NCI-H128 (cell line): ENCODE results near the gene CD274.
"Not testable (repeated sequence)": the region's sequence is repeated elsewhere in the genome, so short reads cannot be mapped to it uniquely, and the experiment has no call there.

Experiments
- DNase-seq: peaks from one replicate; lab custom pipeline; 2025; ENCODE audit not compliant: unreplicated experiment; lab: John Stamatoyannopoulos, UW

The CD274 gene

DNA sequence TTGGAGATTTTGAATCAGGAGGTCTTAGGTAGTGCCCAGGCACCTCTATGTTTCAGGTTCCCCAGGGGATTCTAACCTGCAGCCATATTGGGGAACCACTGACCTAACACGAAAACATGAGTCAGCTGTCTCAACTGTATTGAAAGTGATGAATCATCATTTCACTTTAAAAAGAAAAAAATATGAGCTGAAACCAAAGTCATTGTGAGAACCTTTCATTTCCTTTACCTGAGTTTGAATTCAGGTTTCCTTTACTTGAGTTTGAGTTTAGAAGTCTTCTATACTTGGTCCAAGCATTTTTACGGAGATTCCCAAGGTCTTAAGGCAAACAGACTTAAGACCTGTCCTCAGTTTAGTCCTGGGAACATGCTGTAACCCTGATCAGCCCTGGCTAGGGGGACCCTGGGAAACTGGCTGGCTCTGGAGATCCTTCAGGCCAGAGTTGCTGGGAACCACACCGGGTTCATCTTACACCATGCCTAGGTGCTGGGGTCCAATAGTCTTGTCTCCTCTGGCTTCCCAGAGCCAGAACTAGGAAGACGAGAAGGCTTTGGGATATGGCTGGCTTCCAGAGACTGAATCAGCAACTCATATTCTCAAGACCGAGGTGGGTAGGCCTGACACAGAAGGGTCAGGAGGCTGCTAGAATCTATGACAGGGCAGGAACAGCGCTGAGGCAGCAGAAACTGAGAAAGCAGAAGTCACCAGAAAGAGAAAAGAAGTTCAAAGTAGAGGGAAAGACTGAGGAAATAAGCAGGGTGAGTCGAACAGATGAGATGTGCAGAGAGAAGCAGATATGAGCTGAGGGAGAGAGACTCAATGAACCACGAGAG, 43.6 kb downstream of the CD274 start:
- DNase-seq = no peak

DNA sequence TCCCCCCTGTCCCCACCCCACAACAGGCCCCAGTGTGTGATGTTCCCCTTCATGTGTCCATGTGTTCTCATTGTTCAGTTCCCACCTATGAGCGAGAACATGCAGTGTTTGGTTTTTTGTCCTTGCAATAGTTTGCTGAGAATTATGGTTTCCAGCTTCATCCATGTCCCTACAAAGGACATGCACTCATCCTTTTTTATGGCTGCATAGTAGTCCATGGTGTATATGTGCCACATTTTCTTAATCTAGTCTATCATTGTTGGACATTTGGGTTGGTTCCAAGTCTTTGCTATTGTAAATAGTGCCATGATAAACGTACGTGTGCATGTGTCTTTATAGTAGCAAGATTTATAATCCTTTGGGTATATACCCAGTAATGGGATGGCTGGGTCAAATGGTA, 44.4 kb downstream of the CD274 start:
- DNase-seq = not testable (repeated sequence)

DNA sequence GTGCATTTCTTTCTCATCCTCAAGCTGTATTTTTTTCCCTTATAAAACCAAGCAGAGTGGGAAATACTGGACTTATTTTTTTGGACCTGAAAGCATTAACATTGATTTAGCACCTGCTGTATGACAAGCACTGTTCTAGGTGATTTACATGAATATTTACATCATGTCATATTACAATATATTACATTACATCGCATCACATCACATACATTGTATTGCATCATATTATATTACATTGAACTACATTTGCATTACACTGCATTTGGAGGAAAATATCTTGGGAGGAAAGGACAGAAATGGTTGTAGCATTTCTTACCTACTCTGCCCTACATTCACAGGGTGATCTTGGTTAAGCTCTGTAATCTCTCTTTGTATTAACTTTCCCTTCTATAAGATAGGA, 48.8 kb downstream of the CD274 start:
- no peak for DNase-seq

DNA sequence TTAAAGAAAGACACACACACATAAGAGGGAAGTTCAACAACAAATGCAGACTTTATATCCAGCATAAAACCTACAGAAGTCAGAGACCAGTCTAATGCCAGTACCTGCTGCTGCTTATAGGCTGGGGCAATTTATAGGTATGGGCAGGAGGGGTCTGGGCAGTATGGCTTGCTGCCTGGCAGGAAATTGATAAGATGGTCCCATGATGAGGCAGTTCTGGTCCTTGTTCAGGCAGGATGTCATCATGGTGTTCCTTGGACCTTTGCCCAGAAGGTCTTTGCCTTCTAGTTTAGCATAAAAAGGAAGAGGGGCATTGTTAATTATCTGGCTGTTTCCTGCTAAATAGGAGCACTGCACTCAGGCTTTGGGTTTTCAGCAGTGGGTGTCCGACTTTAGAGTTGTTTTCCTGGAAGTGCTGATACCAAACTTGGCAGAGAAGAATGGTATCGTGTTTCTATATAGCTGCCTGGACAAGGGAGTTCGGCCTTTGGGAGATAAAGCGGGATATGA, 49.6 kb downstream of the CD274 start:
- DNase-seq = no peak

DNA sequence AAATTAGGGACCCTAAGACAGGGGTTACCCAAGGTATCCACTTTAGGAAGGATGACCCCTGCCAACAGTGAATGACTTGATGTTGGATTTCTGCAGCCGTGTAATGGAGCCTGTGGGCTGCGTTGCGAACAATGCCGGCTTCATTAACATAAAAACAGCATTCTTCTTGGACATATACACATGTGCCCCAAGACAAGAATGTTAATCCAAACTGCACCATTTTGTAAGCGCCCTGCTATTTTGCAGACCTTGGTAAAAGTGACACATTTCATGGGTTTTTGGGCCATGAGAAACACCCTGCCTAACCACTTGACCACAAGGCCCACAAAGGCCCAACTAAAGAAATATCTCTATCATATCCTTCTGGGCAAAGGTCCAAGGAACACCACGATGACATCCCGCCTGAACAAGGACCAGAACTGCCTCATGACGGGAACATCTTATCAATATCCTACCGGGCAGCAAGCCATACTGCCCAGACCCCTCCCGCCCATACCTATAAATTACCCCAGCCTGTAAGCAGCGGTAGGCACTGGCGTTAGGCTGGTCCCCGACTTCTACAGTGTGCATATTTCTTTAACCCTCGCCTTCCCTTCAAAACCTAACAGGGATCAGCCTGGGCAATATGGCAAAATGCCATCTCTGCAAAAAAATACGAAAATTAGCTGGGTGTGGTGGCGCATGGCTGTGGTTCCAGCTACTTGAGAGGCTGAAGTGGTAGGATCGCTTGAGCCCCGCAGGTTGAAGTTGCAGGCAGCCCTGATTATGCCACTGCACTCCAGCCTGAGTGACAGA, 50.3 kb downstream of the CD274 start:
- no peak for DNase-seq

DNA sequence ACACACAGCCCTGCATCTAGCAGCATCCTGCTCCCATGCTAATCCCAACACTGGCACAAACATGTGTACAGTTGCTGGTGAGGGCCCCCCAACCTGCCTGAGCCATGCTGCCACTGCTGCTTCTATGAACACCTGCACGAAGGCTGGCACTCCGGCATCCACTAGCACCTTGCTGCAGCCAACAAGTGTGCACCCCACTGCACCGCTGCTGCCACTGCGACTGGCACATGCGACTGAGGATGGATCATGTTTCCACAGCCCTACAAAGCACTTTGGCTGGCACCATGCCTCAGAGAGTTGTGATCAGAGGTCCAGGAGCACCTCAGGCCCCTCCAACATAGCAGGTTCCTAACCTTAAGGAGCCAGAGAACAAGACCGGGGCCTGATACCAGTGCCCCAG, 52.2 kb downstream of the CD274 start:
- no peak for DNase-seq

DNA sequence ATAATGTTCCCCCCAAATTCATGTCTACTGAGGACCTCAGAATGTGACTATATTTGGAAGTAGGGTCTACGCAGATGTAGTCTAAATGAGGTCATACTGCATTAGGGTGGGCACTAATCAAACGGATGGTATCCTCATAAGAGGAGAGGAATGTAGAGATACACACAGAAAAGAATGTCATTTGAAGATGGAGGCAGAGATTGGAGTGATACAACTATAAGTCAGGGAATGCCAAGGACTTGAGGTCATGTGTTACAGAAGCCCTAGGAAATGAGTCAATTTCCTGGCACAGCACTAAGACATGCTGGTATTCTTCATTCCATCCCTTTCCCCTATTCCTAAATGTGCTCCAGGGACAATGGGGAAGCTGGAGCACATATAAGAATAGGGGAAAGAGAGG, 59.2 kb downstream of the CD274 start:
- DNase-seq = no peak

DNA sequence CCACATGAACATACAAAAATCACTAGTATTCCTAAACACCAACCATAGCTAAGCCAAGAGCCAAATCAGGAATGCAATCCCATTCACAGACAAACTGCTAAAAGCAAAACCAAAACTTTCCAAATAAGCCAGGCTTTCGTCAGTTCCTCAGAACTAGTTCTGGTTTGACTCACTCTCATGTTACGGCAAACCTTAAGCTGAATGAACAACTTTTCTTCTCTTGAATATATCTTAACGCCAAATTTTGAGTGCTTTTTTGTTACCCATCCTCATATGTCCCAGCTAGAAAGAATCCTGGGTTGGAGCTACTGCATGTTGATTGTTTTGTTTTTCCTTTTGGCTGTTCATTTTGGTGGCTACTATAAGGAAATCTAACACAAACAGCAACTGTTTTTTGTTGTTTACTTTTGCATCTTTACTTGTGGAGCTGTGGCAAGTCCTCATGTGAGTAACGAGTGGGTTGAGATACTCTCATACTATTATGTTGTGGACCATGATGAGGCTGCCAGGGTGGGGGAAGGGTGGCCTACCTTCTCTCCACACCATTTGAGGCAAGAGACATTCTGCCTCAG, 60.1 kb downstream of the CD274 start, which contains the start of gene PDCD1LG2:
Gene PDCD1LG2 (plus strand): TSS at position 172 of the 572 bp plus-strand sequence. CDS start 12,016 bp downstream, outside the sequence.
- DNase-seq = no peak

DNA sequence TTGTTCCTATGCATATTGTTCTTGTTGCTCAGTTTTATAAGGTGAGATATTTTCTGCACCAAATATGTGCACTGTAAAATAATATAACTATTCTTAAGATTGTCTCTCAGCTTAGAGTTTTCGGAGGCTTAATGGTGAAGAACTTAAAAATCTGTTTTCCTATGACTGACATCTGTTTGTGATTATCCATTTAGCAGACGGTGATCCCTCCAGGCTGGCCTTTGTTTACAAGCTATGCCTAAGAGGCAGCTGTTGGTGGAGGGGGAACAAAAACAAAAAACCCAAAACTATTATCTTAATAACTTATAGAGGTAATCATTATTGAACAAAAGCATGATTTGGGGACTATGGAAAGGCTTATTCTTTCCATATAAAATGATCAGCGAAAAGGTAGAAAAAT, 60.6 kb downstream of the CD274 start:
- no peak for DNase-seq

DNA sequence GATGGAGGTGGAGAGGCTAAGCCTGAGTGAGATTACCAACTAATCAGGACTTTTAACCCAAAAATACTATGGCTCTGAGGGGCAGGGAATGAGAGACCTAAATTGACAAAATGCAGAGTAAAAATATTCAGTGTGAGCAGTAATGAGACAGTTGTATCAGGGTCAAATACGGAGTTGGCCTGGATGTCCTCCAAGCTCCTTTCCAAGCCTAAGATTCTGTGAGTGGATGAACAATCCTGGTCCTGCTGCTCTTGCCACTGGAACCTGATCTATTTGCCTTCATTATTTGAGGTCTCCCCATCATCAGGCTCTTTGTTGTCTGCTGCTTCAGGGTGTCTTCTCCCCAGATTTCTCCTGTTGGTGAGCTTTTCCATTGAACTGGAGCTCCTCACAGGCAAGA, 61.1 kb downstream of the CD274 start:
- no peak for DNase-seq

DNA sequence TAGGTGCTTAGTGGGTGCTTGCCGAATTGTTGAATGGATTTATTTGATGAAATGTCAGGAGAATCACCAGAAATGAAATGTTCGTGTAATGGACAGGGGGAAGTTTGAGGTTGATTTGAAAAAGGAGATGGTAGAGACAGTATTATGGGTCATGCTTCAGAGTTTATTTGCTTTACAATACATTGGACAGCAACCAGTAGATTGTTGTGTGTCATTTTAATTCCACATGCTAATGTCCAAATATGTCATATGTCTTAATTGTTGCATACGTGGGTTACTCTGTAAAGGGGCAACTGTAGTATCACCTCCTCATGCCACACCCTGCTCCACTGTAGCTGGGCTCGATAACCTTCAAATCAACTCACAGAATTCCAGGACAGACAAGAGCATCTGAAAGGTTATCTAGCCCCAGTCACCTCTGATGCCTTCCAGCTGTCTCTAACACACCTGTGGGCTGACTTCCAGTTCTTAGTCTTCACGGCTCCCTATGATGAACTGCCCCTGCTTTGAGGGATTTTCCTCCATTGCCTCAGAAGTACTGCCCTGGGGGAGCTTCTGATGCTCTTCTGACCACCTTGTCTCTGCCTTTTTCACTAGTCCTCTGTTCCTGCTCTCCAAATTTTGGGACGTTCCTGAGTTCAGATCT, 61.7 kb downstream of the CD274 start:
- no peak for DNase-seq

DNA sequence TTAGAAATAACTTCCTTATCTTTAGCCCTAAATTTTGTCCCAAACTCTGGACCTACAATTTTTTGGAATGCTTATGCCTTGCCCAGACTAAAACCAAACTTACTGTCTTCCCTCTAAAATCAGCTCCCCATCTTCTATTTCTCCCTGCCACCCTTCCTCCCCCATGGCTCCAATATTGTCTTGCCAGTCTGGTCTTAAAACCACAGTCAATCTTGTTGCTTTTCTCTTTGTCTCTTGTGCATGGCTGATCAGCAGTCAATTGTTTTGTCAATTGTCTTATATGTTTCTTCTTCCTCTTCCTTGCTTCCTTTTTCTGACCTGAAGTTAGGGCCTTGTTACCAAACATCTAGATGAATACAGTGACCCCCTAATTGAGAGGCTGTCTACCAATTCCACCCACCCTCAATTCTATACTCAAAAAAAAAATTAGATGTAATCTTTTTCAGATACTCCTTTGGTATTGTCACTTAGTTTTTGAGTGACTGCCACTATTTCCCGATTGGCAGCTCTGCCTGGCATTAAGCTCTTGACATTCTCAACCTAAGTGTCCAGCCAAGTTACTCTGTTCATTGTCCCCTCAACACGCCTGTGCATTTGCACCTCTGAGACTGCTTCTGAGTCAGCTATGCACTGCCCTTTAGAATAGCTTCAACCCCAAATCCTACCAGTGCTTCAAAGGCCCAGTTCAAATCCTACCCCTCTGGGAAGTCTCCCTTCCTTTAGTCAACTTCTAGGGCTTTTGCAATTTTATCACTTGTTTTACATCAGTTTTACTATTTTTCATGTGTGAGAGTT, 62.5 kb downstream of the CD274 start:
- DNase-seq = no peak

DNA sequence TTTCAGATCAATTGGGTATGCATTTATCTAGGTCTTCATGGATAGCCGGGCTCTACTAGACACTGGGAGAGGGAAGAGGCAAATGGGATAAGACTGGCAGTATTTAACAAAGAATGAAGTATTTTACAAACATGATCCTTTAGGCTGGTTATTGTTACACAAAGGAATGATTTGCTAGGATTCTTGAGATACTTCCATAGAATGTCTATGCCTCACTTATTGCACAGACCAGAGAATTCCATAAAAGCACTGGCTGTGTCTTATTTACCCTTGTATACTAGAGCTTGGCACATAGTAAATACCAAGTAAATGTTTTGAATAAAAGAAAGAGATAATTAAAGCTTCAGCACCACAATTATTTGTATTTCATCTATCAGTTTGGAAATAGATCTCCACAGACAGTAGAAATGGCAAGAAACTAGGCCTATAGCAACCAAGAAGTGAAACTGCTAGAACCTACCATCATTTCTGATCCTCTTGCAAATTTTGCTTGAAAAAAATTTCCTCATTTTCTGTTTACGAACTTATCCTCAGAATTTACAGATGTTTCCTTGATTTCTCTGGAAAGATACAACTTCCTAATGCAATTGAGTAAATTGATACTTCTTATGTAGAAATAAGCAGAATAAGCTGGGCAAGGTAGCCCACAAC, 63.7 kb downstream of the CD274 start:
- DNase-seq = no peak

DNA sequence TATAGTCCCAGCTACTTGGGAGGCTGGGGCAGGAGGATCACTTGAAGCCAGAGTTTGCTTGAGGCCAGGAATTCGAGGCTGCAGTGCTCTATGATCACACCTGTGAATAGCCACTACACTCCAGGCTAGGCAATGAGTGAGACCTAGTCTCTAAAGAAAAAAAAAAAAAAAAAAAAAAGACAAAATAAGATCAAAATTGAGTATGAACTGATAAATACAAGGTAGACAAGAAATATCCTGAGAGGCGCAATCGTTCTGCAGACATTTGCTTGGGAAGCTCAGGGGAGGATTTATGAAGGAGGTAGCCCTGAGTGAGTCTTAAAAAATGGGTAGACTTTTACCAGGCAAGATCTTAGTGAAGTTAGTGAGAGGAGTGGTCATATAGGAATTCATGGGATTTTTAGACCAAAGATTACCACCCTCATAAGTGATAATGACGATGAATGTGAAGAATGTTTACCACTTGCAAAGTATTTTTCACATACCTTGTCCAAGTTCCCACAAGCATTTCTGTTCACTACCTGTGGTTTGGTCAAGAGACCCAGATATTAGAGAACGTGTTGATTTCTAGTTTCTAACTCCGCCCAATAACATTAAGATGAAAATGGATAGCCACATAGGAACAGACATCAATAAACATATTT, 64.4 kb downstream of the CD274 start:
- no peak for DNase-seq

DNA sequence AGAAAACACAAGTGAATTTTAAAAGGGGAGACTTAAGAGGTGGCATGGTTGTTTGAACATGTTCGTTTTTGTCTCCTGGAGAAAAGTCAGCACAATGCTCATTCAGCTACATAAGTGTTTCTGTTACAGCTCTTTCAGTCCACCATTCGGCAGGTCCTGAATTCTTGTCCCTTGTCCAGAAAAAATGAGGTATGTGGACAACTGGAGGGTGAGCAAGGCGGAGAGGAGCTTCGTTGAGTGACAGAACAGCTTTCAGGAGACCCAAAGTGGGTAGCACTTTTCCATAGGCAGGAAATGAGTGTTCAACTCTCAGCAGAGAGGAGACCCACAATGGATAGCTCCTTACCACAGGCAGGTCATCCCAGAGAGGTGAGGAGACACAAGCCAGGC, 64.9 kb downstream of the CD274 start:
- DNase-seq = no peak

DNA sequence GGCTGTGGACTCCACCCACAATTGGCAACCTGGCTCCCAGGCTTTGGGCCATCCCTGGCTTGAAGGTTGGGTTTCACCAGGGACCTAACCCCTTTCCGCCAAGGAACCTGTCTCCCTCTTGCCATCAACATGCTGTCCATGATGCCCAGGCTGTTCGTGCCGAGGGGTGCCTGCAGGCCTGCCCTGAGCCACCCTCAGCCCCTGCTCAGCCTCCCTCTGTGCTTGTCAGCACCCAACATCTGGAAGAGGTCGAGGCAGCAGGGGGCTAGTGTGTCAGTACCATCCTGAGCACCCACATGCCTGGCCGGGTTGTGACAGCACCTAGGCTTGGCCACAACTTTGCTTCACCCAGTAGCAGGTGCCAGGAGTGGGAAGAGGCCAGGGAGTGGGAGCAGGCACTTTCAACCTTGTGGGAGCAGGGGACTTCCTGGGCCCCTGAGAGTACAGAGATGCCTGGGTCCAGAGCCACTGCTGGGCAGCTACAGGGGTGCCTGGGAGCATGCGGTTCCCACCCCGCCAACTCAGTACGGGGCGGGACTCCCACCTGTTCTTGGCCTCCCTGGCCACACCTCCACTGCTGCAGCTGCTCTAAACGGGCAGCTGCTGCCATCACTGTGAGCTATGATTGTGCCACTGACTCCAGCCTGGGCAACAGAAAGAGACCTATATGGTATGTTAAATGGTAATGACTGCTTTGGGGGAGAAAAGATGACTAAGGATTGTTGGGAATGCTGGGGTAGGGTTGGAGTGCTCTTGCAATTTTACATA, 66.3 kb downstream of the CD274 start:
- no peak for DNase-seq

DNA sequence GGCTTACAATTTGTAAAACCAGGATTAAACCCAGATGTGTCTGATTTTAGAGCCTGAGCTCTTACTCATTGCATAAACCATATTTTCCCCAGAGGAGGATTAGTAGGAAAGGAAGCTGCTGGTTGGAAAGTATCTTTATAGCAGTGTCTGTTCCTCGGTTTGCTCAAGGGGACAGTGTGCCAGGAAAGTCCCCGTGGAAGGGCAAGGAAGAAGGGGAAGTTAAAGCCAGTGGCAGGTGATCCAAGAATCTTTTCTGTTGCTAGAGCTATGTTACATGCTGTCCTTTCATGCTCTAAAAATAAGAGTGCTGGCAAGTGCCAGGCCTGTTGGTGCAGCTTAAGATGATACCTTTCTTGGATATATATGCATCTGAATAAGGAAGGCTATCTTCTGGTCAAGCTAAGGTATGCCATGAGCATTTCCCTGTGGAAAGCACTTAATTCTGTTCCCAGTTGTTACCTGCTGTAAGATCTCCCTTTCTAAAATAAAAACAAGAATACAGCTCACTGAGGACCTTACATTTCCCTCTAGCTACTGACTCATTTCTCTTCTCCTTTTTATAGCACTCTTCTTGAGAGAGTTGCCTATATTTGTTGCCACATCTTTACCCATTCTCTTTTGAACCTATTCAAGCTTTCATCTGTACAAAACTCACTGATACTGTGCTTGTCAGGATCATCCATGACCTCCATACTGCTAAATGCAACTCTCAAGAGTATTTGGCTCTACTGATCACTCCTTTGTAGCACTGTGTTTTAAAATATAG, 68.0 kb downstream of the CD274 start:
- no peak for DNase-seq

DNA sequence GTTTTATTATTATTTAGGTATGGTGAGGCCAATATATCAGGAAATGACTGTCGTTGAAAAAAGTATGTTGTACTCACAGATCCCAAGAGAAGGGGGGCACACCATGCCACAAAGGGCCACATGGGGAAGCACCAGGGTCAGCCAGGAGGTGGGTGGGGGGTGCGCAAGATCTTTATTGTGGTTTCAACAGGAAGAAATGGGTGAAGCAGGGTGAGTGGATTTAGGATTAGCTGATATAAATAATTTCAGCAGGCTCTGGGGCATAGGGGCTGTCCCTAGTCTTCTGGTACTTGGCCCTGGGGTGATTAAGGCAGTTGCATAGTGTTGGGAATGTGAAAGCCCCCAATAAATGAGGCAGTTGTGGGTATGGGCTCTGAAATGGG, 68.6 kb downstream of the CD274 start:
- DNase-seq = no peak
